Astrocyte of the cerebellum (primary cell): ENCODE measurements around the gene RABGGTB.
"Not testable (repeated sequence)": the region's sequence is repeated elsewhere in the genome, so short reads cannot be mapped to it uniquely, and the experiment has no call there.

Experiments
- DNase-seq: peaks from one replicate; pipeline ENCODE4 v3.0.0-alpha.2; 2011; ENCODE audit warnings: low read depth
- H3K4me3 ChIP-seq: 2 replicates; pipeline ENCODE4 v1.5.1; 2011; ENCODE audit warnings: mild to moderate bottlenecking, low read depth, low read length, moderate library complexity
- in situ Hi-C: cut with HindIII; loops from 2 replicates; pipeline ENCODE4 v1.10.0; 2017; ENCODE audit warnings: low sequenced_read_pairs
- TF ChIP-seq, protein P1 (sequence below): IDR thresholded peaks from 2 replicates; pipeline ENCODE4 v1.5.1; 2012; ENCODE audit warnings: low read length, low read depth, moderate library complexity, mild to moderate bottlenecking; ENCODE audit errors: missing control alignments

The RABGGTB gene

DNA sequence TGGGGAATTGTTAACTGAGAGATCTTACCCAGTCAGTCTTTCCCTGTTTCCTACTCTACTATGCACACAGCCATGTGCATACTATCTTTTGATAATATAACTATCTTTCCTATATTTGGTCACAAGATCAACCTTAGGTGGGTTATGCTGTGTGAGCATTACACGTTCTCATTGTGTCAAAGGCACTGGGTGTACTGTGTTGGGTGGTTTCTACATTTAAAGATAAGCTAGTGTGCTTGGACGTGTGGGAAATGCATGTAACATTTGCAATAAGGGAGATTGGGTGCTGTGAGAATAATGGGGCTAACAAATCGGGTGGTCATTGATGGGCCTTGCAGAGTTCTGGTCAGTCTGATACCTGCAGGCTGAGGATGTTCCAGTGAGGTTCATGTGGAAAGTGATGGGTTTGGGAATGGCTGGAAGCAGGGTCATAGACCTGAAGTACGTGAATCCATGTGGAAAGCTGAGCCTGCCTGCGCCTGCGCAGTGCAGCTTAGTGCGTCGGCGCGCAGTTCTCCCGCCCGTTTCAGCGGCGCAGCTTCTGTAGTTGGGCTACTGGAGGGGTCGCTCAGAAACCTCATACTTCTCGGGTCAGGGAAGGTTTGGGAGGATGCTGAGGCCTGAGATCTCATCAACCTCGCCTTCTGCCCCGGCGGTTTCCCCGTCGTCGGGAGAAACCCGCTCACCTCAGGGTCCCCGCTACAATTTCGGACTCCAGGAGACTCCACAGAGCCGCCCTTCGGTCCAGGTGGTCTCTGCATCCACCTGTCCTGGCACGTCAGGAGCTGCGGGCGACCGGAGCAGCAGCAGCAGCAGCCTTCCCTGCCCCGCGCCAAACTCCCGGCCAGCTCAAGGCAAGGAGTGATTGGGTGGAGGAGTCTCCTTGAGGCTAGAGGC is 10.6 kb downstream of the RABGGTB start, which contains the start of gene MSH4:
TSS of gene MSH4 (plus strand) at position 507 of the 897 bp plus-strand sequence. CDS start at position 611, 104 bp downstream.
- in situ Hi-C loops, result no loop called here
- TF ChIP-seq, protein P1, sequence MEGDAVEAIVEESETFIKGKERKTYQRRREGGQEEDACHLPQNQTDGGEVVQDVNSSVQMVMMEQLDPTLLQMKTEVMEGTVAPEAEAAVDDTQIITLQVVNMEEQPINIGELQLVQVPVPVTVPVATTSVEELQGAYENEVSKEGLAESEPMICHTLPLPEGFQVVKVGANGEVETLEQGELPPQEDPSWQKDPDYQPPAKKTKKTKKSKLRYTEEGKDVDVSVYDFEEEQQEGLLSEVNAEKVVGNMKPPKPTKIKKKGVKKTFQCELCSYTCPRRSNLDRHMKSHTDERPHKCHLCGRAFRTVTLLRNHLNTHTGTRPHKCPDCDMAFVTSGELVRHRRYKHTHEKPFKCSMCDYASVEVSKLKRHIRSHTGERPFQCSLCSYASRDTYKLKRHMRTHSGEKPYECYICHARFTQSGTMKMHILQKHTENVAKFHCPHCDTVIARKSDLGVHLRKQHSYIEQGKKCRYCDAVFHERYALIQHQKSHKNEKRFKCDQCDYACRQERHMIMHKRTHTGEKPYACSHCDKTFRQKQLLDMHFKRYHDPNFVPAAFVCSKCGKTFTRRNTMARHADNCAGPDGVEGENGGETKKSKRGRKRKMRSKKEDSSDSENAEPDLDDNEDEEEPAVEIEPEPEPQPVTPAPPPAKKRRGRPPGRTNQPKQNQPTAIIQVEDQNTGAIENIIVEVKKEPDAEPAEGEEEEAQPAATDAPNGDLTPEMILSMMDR, result no peak
- H3K4me3 ChIP-seq, result no peak within 1 kb of the TSS
- DNase-seq, result no peak

DNA sequence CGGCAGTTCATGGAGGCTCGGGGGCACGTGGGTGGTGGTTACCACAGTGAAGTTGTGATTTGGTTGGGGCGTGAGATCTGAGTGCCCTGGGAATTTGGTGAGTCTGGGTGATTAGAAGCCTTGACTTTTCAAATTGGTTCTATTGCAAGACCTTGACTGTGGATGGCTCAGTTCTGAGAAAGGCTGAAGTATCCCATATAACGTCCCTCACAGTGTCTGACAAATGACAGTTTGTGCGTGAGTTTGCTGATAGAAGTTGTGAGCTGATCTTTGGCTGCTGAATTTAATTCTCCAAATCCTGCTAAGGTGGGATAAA is 11.2 kb downstream of the RABGGTB start:
- no peak overlapping the region for H3K4me3 ChIP-seq
- in situ Hi-C loops, result no loop called here
- no peak for DNase-seq
- TF ChIP-seq, protein P1, result no peak

DNA sequence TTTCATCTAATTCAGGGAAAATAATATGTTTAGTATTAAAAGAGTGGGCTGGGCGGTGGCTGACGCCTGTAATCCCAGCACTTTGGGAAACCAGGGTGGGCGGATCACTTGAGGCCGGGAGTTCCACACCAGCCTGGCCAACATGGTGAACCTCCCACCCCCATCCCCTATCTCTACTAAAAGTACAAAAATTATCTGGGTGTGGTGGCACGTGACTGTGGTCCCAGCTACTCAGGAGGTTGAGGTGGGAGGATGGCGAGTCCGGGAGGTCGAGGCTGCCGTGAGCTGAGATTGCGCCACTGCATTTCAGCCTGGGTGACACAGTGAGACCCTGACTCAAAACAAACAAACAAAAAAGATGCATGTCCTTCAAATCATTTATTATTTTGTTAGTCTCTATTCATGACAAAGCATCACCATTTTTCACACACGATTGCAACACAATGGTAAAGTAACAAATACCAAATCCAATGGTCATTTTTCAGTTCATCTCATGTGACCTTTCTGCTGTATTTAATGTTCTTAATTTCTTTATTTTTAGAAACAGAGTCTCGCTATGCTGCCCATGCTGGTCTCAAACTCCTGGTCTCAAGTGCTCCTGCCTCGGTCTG is 11.7 kb downstream of the RABGGTB start:
- in situ Hi-C loops, result no loop called here
- H3K4me3 ChIP-seq, result no peak overlapping the region
- DNase-seq, result no peak
- TF ChIP-seq, protein P1, result no peak

DNA sequence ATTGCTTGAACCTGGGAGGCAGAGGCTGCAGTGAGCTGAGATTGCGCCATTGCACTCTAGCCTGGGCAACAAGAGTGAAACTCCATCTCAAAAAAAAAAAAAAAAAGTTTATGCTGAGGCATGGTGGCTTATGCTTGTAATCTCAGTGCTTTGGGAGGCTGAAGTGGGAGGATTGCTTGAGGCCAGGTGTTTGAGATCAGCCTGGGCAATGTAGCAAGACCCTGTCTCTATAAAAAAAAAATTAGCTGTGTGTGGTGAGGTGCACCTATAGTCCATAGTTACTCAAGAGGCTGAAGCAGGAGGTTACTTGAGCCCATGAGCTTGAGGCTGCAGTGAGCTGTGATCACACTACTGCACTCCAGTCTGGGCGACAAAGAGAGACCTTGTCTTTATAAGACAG is 15.4 kb downstream of the RABGGTB start:
- H3K4me3 ChIP-seq, in situ Hi-C loops, DNase-seq: not testable (repeated sequence)

DNA sequence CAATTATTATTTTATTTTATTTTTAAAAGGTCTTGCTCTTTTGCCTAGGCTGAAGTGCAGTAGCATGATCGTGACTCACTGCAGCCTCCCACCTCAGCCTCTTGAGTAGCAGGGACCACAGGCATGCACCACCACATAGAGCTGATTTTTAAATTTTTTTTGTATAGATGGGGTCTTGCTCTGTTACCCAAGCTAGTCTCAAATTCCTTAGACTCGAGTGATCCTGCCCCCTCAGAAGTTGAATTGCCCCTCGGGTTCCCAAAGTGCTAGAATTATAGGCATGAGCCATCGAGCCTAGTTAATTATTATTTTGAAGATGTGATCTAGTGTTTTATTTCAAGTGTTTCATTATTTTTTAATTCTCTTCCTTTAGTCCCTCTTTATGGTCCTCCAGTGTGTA is 22.9 kb downstream of the RABGGTB start:
- TF ChIP-seq, protein P1, result no peak
- H3K4me3 ChIP-seq, result no peak overlapping the region
- no peak for DNase-seq
- in situ Hi-C loops, result no loop called here

DNA sequence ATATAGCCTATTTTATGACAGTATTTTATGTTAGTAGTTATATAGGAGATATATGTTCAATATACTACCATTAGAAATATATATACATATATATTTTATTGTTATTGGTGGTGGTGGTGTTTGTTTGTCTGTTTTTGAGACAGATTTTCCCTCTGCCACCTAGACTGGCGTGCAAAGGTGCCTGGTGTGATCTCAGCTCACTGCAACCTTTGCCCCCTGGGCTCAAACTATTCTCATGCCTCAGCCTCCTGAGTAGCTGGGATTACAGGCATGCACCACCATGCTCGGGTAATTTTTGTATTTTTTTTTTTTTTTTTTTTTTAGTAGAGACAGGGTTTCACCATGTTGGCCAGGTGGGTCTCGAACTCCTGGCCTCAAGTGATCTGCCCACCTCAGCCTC is 24.1 kb downstream of the RABGGTB start:
- DNase-seq, H3K4me3 ChIP-seq, in situ Hi-C loops: not testable (repeated sequence)

DNA sequence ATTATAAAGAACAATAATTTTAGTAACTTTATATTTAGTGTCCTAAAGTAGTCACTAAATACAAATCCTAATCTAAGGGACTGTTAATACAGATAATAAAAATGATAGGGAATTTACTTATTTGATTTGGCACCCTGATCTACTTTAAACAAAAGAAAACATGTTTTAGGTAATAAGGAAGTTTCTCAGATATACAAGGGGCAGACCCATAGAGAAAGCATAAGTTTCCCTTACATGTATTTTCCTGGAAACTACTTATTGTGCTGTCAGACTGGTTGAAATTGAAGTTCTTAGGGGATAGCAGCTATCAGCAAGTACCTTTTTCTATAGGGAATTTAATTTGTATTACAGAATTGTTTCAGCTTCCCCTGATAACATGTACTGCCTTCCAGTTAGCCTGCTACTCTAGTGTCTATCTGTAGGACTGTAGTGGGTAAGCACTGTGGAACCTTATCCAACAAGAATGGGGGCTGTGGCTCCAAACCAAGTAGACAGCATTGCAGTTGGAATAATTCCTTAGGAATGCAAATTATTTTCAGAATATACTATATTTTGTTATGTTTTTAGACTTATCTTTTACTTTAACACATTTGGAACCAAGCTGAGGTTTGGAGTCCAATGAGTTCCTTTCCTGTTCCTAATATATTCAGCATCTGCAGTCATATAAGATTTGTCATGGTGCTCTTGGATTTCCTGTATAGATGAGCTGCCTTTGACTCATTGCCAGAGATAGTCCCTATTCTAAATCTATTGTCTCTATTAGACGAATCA is 25.3 kb downstream of the RABGGTB start:
- DNase-seq, result no peak
- in situ Hi-C loops, result no loop called here
- TF ChIP-seq, protein P1, result no peak
- no peak overlapping the region for H3K4me3 ChIP-seq
